ENCODE data around the gene FGF3. TPM values are rescaled to one million over a fixed set of nuclear protein-coding genes. Genes with fewer than 3 reads are reported as not detected.

FGF3 gene
- total RNA-seq, 2 donors from 2014 or later: not detected

DNA sequence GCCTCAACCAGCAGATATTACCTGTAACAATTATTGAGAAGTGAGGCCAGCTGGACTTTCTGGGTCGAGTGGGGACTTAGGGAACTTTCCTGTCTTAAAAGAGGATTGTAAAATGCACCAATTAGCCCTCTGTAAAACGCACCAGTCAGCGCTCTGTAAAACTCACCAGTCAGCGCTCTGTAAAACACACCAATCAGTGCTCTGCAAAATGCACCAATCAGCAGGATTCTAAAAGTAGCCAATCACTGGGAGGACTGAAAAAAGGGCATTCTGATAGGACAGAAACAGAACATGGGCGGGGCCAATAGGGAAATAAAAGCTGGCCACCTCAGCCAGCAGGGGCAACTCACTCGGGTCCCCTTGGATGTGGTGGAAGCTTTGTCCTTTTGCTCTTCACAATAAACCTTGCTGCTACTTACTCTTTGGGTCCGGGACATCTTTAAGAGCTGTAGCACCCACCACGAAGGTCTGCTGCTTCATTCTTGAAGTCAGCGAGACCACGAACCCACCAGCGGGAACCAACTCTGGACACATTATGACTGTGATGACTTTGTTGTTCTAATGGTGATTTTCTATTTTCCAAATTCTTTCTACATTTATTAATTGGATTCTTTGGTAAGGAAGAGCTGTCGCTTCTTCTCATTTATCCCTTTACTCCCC, 40.2 kb upstream of the FGF3 start:
- ATAC-seq (no peak), DNase-seq (ENCODE audit: low spot score in 2 of 2) (no peak)
- H3K9me3 Mint-ChIP-seq: no peaks in the 10 kb centered on the region

DNA sequence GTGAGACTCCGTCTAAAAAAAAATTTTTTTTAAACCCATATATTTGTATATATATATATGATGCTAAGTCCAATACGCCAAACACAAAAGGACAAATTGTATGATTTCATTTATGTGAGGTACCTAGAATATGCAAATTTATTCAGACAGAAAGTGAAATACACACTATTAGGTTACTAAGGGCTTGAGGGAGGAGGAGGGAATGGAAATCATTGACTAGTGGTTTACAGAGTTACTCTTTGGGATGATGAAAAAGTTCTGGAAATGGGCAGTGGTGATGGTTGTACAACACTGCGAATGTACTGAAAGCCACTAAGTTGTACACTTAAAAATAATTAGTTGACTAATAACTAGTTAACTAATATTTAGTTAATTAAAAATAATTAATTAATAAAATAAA, 36.2 kb upstream of the FGF3 start:
- Mint-ChIP-seq H3K9me3 (no peaks in the 10 kb centered on the region), H3K27ac (no peak overlapping the region), H3K36me3 (no peaks in the 10 kb centered on the region)
- no peak for DNase-seq (ENCODE audit: low spot score in 2 of 2)
- no peak for ATAC-seq

More for the DNA sequence above, 40.2 kb upstream of the FGF3 start:
- Mint-ChIP-seq H3K27ac (no peak overlapping the region), H3K36me3 (no peaks in the 10 kb centered on the region)

DNA sequence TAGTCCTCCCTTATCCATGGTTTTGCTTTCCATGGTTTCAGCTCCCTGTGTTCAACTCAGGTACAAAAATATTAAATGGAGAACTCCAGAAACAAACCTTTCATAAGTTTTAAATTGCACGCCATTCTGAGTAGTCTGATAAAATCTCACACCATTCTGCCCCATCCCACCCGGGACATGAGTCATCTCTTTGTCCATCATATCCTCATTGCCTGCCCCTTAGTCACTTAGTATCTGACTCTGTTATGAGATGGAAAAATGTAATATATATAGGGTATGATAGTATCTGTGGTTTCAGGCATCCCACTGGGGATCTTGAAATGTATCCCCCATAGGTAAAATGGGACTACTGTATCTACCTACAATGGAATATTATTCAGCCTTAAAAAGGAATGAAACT, 35.5 kb upstream of the FGF3 start:
- Mint-ChIP-seq H3K36me3 (no peaks in the 10 kb centered on the region), H3K27ac (no peak overlapping the region), H3K9me3 (no peaks in the 10 kb centered on the region)
- DNase-seq (ENCODE audit: low spot score in 2 of 2) (no peak), ATAC-seq (peak in 1 of 2 donors; percentile 85)

DNA sequence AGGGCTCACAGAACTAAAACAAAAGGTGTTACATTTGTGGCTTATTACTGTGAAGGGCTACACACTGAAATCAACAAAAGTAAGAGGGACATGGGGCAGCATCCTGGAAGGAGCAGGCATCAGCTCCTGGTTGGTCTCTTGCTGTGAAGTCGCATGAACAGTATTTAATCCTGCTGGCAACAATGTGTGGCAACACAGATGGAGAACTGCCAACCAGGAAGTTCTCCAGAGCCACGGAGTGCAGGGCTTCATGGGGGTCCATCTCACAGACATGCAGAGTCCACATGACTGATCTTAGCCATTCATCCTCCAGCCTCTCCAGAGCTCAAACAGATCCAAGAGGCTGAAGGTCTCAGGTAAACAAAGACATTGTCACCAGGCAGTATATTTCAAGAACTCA, 32.8 kb upstream of the FGF3 start:
- no peaks in the 10 kb centered on the region for H3K9me3 Mint-ChIP-seq
- no peaks in the 10 kb centered on the region for H3K36me3 Mint-ChIP-seq
- no peak overlapping the region for H3K27ac Mint-ChIP-seq
- ATAC-seq (no peak), DNase-seq (ENCODE audit: low spot score in 2 of 2) (peak in 1 of 2 donors; percentile 35)

DNA sequence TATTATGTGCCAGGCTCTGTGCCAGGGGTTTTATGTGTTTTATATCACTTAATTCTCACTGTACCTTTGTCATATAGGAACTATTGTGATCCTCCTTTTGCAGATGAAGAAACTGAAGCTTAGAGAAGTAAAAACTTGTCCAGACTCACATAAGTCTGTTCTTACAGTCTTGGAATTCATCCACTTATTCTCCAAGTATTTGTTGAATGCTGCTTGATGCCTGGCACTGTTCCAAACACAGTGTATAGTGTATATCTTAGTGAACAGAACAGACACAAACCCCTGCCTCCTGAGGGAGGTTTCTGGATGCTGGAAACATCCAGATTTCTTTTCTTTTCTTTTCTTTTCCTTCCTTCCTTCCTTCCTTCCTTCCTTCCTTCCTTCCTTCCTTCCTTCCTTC, 29.0 kb upstream of the FGF3 start:
- no peak for DNase-seq (ENCODE audit: low spot score in 2 of 2)
- Mint-ChIP-seq H3K27ac (no peak overlapping the region), H3K9me3 (no peaks in the 10 kb centered on the region), H3K36me3 (no peaks in the 10 kb centered on the region)
- no peak for ATAC-seq

DNA sequence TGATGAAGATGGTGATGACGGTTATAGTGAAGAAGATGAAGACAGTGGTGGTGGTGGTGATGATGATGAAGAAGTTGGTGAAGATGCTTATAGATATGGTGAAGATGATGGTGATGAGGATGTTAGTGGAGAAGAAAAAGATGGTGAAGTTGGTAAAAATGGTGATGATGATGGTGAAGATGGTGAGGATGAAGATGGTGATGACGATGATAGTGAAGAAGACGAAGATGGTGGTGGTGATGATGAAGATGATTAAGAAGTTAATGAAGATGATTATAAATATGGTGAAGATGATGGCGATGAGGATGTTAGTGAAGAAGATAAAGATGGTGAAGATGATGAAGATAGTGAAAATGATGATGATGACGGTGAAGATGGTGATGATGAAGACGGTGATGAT, 25.2 kb upstream of the FGF3 start:
- ATAC-seq (no peak), DNase-seq (ENCODE audit: low spot score in 2 of 2) (no peak)
- H3K9me3 Mint-ChIP-seq: peaks cover 5% of the 10 kb centered on the region in 2 donors
- peaks cover 0 to 6% of the 10 kb centered on the region in 2 donors for H3K36me3 Mint-ChIP-seq
- no peak overlapping the region for H3K27ac Mint-ChIP-seq

DNA sequence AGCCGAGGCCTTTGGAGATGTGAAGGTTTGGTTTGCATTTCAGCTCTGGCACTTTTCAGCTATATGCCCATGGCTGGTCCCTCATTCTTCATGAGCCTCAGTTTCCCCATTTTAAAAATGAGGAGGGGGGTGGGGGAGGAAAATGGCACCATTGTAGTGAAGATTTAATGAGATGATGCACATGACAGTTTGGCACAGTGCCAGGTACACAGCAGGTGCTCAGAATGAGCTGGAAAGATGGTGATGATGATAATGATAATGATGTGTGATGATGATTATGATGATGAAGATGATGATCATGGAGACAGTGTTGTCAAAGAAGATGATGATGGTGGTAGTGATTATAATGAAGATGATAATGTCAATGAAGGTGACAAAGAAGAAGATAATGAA, 24.3 kb upstream of the FGF3 start:
- no peak overlapping the region for H3K27ac Mint-ChIP-seq
- ATAC-seq (no peak), DNase-seq (ENCODE audit: low spot score in 2 of 2) (no peak)
- peaks cover 5% of the 10 kb centered on the region in 2 donors for H3K9me3 Mint-ChIP-seq
- peaks cover 0 to 6% of the 10 kb centered on the region in 2 donors for H3K36me3 Mint-ChIP-seq

DNA sequence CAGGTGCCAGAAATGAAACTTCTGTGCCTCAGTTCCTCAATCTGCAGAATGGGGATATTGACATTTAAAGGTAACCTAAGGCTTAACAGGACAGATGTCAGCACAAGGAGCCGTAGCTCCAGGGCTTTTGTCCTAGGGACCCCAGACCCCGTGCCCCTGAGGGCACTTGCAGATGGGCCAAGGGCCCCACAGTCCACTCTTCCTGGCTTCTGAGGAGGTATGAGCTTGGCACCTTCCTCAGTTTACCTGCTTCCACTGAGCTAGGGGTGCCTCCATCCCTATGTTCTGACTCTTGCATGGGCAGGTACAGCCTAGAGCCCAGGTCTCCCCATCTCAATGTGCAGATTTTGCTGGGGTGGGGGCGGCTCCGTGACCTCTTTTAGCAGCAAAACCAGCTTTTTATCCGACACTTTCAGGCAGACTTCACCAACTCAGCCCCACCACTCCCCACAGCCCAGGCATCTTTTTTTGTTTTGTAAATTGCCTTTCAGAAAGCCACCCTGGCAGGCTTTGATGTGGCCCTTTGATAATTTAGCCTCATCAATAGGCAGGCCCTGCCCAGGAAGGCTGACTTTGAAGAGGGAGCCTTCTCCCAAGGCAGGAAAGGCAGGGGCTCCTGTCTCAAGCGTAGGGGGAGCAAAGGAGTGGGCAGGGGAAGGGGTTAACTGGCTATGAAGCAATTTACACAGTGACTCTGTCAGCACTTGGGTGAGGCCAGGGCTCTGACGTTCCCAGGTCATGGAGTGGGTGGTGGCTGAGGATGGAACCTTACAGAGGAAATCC, 23.7 kb upstream of the FGF3 start:
- ATAC-seq (no peak), DNase-seq (ENCODE audit: low spot score in 2 of 2) (peak in 1 of 2 donors; percentile 44)
- H3K27ac Mint-ChIP-seq: no peak overlapping the region
- H3K36me3 Mint-ChIP-seq: peaks cover 0 to 6% of the 10 kb centered on the region in 2 donors
- H3K9me3 Mint-ChIP-seq: peaks cover 5% of the 10 kb centered on the region in 2 donors

DNA sequence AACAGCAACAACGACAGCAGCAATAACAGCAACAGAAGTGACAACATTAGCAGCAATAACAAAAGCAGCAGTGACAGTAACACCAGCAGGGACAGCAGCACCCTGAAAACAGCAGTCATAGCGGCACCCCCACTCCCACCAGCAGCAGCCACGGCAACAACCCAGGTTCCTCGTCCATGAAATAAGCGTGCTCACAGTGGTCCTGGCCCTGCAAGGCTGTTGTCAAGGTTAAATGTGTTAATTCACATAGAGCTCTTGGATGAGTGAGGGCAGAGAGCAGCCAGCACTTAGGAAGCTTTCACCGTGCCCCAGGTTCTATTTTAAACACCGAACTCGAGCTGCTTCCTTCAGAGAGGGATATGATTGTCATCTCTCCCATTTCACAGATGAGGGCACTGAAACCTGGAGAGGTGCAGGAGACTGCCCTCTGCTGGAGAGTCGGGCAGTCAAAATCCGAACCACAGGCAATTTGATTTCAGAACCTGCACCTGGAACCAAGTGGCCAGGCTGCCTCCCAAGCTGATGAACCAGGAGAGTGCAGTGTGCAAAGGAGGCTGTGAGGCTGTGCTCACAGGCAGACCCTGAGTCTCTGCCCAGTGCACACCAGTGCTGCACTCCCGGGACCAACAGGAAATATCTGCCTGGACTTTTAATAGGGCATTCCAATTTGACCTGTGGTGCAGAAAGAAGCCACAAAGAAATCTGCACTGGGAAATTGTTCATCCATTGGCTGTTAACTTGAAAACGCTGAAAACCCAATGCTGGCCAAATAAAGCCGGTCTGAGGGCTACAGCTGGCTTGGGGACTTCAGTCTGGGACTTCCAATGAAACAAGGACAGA, 22.9 kb upstream of the FGF3 start:
- H3K36me3 Mint-ChIP-seq: peaks cover 0 to 6% of the 10 kb centered on the region in 2 donors
- H3K9me3 Mint-ChIP-seq: peaks cover 5% of the 10 kb centered on the region in 2 donors
- H3K27ac Mint-ChIP-seq: no peak overlapping the region
- DNase-seq (ENCODE audit: low spot score in 2 of 2) (peak; percentile 29 to 41), ATAC-seq (no peak)

DNA sequence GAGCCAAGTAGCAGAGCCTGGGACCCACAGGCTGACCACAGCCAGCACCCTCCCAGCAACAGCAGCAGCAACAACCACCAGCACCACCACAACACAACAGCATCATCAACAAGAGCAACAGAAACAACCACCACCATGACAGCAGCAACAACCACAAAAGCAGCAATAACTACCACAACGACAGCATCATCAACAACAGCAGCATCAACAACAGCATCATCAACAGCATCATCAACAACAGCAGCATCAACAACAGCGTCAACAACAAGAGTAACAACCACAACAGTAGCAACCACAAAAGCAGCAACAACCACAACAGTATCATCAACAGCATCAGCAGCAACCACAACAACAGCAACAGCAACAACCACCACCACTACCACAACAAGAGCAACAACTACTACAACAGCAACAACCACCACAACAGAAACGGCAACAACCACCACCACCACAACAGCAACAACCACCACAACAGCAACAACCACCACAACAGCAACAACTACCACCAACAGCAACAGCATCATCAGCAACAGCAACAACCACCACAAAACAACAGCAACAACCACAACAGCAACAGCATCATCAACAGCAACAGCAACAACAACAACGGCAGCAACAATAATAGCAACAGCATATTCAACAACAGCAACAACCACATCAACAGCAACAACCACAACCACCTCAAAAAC, 22.1 kb upstream of the FGF3 start:
- peaks cover 5% of the 10 kb centered on the region in 2 donors for H3K9me3 Mint-ChIP-seq
- H3K36me3 Mint-ChIP-seq: peaks cover 0 to 6% of the 10 kb centered on the region in 2 donors
- no peak for DNase-seq (ENCODE audit: low spot score in 2 of 2)
- ATAC-seq: no peak
- no peak overlapping the region for H3K27ac Mint-ChIP-seq

DNA sequence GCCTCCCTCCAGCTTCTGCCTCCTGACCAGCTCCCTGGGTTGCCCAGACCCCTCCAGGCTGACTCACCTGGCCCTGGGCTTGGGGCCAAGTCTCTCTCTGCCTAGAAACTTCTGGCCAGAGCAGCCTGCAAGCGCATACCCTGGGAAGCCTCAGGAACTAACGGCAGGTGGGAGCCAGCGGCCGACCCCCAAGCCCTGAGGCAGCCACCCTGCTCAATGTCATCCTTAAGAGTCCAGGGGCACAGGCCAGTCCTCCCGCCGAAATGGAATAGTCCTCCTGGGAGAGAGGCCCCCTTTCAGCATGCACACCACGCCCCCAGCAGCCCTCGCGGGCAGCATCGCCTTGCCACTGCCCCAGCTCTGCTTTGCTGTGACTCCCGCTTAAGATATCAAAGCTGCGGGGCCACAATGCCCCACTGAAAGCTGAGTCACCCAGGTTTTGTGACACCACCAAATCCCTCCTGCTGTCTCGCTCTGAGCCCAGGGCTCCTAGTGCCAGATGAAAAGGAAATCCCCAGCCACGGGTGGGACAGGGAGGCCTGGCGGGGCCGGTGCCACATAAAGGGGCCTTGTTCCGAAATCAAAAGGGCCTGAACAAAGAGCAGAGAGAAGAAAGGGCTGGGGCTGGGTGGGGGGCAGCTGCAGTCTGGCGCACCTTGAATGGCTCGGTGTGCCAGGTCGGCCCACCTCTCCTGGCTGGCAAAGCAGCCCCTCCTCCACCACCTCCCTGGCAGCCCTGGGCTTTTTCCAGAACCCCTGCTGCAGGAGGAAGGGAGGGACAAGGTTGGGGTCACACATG, 21.4 kb upstream of the FGF3 start:
- Mint-ChIP-seq H3K36me3 (peaks cover 0 to 6% of the 10 kb centered on the region in 2 donors), H3K9me3 (peaks cover 5% of the 10 kb centered on the region in 2 donors), H3K27ac (no peak overlapping the region)
- peak in 1 of 2 donors; percentile 38 for DNase-seq (ENCODE audit: low spot score in 2 of 2)
- no peak for ATAC-seq

DNA sequence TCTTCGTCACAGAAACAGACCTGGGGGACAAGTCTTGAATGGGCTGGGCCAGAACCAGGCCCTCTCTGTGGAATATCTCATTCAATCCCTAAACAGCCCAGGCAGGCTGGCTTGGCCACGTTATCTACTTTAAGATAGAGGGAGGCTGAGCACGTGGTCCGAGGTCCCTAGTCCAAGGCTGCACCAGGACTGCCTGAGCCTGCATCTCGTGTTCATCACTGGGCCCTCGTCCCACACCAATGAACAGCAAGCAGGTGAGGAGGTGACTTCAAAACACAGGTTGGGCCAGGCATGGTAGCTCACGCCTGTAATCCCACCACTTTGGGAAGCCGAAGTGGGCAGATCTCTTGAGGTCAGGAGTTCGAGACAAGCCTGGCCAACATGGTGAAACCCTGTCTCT, 20.3 kb upstream of the FGF3 start:
- ATAC-seq: no peak
- H3K9me3 Mint-ChIP-seq: peaks cover 5% of the 10 kb centered on the region in 2 donors
- H3K27ac Mint-ChIP-seq: no peak overlapping the region
- DNase-seq (ENCODE audit: low spot score in 2 of 2): peak in 1 of 2 donors; percentile 35
- H3K36me3 Mint-ChIP-seq: peaks cover 0 to 6% of the 10 kb centered on the region in 2 donors

DNA sequence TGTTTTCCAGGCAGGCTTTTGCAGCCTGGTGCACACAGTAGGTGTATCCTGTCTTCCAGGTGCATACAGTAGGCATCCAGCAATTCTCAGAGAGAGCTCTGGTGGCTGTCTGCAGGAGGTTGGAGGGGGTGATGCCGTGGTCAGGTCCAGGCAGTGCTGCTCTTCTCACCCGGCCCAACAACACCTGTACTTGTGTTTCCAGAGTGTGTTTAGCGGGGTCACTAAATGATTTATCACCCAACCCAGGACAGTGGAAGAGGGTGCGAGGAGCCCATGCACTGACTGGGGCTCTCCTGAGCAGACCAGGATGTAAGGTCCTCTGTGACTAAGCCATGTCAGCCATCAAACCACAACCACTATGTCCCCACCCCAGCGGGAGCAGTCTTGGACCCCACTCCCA, 18.6 kb upstream of the FGF3 start:
- peaks cover 0 to 6% of the 10 kb centered on the region in 2 donors for H3K36me3 Mint-ChIP-seq
- peaks cover 5% of the 10 kb centered on the region in 2 donors for H3K9me3 Mint-ChIP-seq
- H3K27ac Mint-ChIP-seq: no peak overlapping the region
- DNase-seq (ENCODE audit: low spot score in 2 of 2) (peak in 1 of 2 donors; percentile 26), ATAC-seq (peak; percentile 46 to 75)

DNA sequence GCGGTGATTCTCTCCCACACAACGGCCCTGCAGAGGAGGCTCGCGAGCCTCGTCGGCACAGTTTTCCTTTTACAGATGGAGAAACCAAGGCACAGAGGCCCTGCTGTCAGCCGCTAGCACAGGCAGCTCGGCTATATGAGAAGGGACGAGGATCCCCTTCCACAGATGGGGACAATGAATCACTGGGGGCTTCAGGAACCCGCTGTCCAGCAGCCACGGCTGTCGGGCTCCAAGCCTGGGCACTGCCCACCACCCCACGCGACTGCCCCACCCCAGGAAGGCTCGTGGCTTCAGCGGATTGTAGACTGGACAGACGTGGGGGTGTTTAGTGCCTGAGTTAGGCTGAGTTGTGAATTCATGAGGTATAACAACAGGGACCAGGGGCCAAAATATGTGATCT, 17.2 kb upstream of the FGF3 start:
- Mint-ChIP-seq H3K27ac (no peak overlapping the region), H3K9me3 (peaks cover 3 to 4% of the 10 kb centered on the region in 2 donors), H3K36me3 (peaks cover 0 to 3% of the 10 kb centered on the region in 2 donors)
- ATAC-seq: no peak
- peak in 1 of 2 donors; percentile 11 for DNase-seq (ENCODE audit: low spot score in 2 of 2)

DNA sequence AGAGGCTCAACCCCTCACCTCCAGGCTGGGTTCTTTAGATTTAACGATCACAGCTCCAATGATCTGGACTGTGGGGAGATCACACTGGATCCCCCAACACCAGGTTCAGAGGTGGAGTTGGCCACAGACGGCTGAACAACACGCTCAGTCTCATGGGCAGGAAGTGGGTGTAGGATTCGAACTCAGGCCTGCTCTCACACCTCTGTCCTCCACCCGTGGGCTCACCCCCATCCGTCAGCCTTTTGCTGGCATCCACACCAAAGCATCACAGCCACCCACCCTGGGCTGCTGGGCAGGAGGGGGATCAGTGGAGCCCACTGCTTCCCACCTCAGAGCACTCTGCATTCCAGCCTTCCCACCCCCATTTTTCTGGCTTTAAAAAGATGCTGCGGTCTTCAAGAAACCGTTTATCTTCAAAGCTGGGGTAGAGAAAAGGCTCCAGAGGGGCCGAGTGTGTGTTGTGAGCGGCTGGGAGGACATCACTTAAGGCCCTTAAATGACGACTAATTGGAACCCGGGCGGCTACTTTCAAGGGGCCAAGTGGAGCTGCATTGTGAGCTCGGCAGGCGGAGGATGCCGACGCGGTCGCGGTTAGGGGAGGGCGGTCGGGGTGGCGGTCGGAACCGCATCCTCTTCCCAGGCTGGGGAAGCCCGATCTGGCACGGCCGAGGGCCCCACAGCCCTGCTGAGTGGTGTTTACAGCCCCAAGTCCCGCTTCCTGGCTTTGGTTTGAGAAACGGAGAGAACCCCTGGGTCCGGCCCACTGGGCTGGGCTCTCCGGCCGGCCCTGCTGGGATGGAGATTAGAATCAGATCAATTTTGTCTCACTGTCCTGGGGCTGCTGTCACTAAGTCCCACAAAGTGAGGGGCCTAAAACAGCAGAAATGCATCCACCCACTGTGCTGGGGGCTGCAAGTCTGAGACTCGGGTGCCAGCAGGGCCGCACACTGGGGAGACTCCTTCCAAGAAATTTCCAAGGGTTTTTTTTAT, 15.9 kb upstream of the FGF3 start:
- H3K9me3 Mint-ChIP-seq: no peaks in the 10 kb centered on the region
- H3K27ac Mint-ChIP-seq: no peak overlapping the region
- DNase-seq (ENCODE audit: low spot score in 2 of 2): peak in 1 of 2 donors; percentile 35
- no peaks in the 10 kb centered on the region for H3K36me3 Mint-ChIP-seq
- no peak for ATAC-seq
